Lower leg skin (tissue), 3 donors: ENCODE data around the gene C1orf52.

Source experiments
- CTCF ChIP-seq, 3 donors: fragments of 450-650 bp; IDR thresholded peaks; one replicate each; pipeline ENCODE4 v1.5.1; 2016; ENCODE audit warnings: antibody characterized with exemption in 3 of 3, mild to moderate bottlenecking in 3 of 3, moderate library complexity in 2 of 3
- POLR2A ChIP-seq, 2 donors: fragments of 450-650 bp; IDR thresholded peaks; one replicate each; pipeline ENCODE4 v1.6.1; 2016 to 2017; ENCODE audit warnings: antibody characterized with exemption in 2 of 2, mild to moderate bottlenecking in 1 of 2, moderate library complexity in 1 of 2

DNA sequence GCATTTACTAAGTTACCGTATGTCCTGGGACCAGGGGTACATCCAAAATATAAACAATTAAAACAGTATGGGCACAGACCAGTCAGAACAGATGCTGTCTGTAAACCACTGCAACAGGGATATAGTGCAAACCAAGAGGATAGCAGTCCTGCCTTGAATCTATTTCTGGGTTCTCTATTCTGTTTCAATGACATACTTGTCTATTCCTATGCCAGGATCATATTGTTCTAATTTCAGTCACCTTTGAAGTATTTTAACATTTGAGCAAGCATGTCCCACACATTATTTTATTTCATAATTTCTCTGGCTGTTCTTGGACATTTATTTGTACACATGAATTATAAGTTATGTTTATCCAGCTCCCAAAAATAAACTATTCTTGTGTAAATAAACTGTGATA lies 30.5 kb downstream of the C1orf52 start:
- TF ChIP-seq CTCF (IDR thresholded peaks at IDR 0.05) (no peak), POLR2A (IDR thresholded peaks at IDR 0.05) (no peak)
